ENCODE data around the gene DRD5.
"Not testable (repeated sequence)": the region's sequence is repeated elsewhere in the genome, so short reads cannot be mapped to it uniquely, and the experiment has no call there.

Gene DRD5

DNA sequence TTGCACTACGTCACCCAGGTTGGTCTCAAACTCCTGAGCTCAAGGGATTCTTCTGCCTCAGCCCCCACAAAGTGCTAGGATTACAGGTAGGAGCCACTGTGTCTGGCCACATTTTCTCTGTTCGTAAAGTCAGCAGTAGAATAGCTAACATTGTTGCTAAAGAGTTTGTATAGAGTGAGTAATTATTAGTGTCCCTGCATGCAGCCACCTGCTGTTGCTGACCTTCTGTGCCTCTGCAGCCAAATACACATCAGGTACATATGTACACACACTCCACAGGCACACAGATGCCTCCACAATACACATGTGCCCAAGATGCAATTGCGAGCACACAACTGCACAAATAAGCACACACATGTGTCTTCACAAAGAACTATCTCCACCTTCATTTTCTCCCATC is 10.9 kb downstream of the DRD5 start:
- Histone ChIP-seq H3K4me3 (ENCODE audit: insufficient read length, low read depth) (no peak overlapping the region), H3K27me3 (ENCODE audit: insufficient read depth, insufficient read length) (no peaks in the 10 kb centered on the region), H3K9ac (ENCODE audit: insufficient read length, low read depth) (no peak overlapping the region), H3K4me1 (ENCODE audit: insufficient read depth, insufficient read length) (no peaks in the 10 kb centered on the region), H3K9me3 (ENCODE audit: insufficient read depth, low read length) (peaks cover 5% of the 10 kb centered on the region; the same call in 1 of the 2 replicates), H3K36me3 (ENCODE audit: insufficient read depth, insufficient read length, low read length) (no peaks in the 10 kb centered on the region)
- no peak for TF ChIP-seq ZNF274 (IDR thresholded peaks at IDR 0.05; ENCODE audit: low read depth, low read length)
- no peak for TF ChIP-seq YY1 (IDR thresholded peaks at IDR 0.05; ENCODE audit: insufficient read depth, insufficient read length)
- TF ChIP-seq SUZ12 (IDR thresholded peaks at IDR 0.05; ENCODE audit: extremely low read depth, insufficient read depth, insufficient read length): no peak
- DNase-seq (ENCODE audit: low read depth, low spot score): no peak

DNA sequence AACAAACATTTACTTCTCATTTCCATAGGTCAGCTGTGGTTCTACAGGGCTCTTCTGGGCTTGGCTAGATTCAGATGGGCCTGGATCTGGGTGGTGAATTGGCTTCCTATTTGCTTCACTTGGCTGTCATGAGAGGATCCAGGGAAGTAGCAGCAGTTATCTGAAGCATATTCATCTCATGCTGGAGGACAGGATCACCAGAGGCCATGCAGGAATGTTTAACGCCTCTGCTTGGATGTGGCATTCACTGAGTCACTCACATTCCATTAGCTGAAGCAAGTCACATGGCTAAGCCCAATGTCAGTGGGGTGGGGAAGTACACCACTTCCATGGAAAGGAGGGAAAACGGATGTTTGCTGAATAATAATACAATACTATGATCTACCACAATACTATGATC is 15.2 kb downstream of the DRD5 start:
- H3K4me1 ChIP-seq (ENCODE audit: insufficient read depth, insufficient read length); H3K27me3 ChIP-seq (ENCODE audit: insufficient read depth, insufficient read length); H3K36me3 ChIP-seq (ENCODE audit: insufficient read depth, insufficient read length, low read length); H3K9ac ChIP-seq (ENCODE audit: insufficient read length, low read depth); H3K9me3 ChIP-seq (ENCODE audit: insufficient read depth, low read length); H3K4me3 ChIP-seq (ENCODE audit: insufficient read length, low read depth); DNase-seq (ENCODE audit: low read depth, low spot score): not testable (repeated sequence)

DNA sequence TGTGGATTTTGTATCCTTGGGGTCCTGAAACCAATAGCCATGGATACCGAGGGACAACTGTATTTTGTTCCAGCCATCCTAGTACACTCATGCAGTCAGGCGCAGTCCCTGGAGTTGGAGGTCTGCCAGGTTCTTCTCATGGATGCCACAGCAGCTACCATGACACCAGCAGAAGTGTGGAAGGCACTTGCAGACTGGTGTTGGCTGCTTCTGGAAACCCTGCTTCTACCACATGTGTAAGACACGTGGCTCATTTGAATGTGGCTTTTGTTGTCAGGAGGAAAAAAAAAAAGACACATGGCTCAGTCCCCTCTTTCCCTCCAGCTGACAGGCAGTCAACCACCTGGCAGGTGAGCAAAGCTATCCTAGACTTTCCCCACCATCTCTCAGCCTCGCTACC is 19.4 kb downstream of the DRD5 start:
- H3K4me1 ChIP-seq (ENCODE audit: insufficient read depth, insufficient read length): no peaks in the 10 kb centered on the region
- H3K4me3 ChIP-seq (ENCODE audit: insufficient read length, low read depth): no peak overlapping the region
- DNase-seq (ENCODE audit: low read depth, low spot score): no peak
- H3K9me3 ChIP-seq (ENCODE audit: insufficient read depth, low read length): peaks cover 5% of the 10 kb centered on the region; the same call in 1 of the 2 replicates
- no peak overlapping the region for H3K9ac ChIP-seq (ENCODE audit: insufficient read length, low read depth)
- no peak for TF ChIP-seq SUZ12 (IDR thresholded peaks at IDR 0.05; ENCODE audit: extremely low read depth, insufficient read depth, insufficient read length)
- no peaks in the 10 kb centered on the region for H3K27me3 ChIP-seq (ENCODE audit: insufficient read depth, insufficient read length)
- no peaks in the 10 kb centered on the region for H3K36me3 ChIP-seq (ENCODE audit: insufficient read depth, insufficient read length, low read length)

DNA sequence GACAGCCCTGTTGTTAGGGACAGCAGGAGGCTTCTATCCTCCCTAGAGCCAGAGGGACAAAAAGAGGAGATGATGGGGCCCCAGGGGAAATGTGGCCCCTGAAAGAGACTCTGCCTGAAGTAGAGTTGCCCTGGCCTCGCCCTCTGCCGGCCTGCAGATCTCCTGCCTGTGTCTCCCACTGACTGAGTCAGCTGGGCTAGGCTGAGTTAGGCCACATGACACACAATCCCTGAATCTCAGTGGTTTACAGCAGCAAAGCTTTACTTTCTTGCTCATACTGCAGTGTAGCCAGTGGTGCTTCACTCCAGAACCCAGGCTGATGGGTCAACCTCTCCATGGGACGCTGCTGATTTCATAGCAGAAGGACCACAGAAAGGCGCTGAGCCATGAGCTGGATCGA is 23.5 kb downstream of the DRD5 start:
- no peak overlapping the region for H3K4me3 ChIP-seq (ENCODE audit: insufficient read length, low read depth)
- DNase-seq (ENCODE audit: low read depth, low spot score): no peak
- no peaks in the 10 kb centered on the region for H3K4me1 ChIP-seq (ENCODE audit: insufficient read depth, insufficient read length)
- no peaks in the 10 kb centered on the region for H3K36me3 ChIP-seq (ENCODE audit: insufficient read depth, insufficient read length, low read length)
- H3K9me3 ChIP-seq (ENCODE audit: insufficient read depth, low read length): no peaks in the 10 kb centered on the region
- H3K9ac ChIP-seq (ENCODE audit: insufficient read length, low read depth): no peak overlapping the region
- no peak for TF ChIP-seq SUZ12 (IDR thresholded peaks at IDR 0.05; ENCODE audit: extremely low read depth, insufficient read depth, insufficient read length)
- no peak for TF ChIP-seq ZNF274 (IDR thresholded peaks at IDR 0.05; ENCODE audit: low read depth, low read length)
- no peak for TF ChIP-seq YY1 (IDR thresholded peaks at IDR 0.05; ENCODE audit: insufficient read depth, insufficient read length)
- H3K27me3 ChIP-seq (ENCODE audit: insufficient read depth, insufficient read length): no peaks in the 10 kb centered on the region

DNA sequence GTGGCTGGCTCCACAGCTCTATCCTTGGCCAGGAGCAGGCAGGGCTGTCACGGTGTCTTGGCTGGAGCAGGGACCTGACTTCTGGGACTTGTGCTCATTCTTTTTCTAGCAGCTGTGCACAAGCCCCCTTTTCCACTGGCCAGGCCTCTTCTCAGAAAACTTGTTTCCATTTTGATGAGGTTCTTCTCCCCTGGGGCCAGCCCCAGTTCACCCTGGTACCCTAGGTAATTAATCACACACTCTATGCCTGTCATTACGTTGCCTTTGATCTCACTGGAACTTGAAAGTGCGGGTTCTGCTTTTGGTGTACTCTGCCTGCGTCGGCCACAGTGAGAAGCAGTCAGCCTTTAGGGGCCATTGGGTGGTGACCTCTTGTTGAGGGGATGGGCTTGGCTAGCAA is 26.6 kb downstream of the DRD5 start:
- Histone ChIP-seq H3K36me3 (ENCODE audit: insufficient read depth, insufficient read length, low read length) (no peaks in the 10 kb centered on the region), H3K4me1 (ENCODE audit: insufficient read depth, insufficient read length) (no peaks in the 10 kb centered on the region), H3K4me3 (ENCODE audit: insufficient read length, low read depth) (no peak overlapping the region), H3K27me3 (ENCODE audit: insufficient read depth, insufficient read length) (no peaks in the 10 kb centered on the region), H3K9ac (ENCODE audit: insufficient read length, low read depth) (no peak overlapping the region), H3K9me3 (ENCODE audit: insufficient read depth, low read length) (no peaks in the 10 kb centered on the region)
- DNase-seq (ENCODE audit: low read depth, low spot score): no peak
- no peak for TF ChIP-seq SUZ12 (IDR thresholded peaks at IDR 0.05; ENCODE audit: extremely low read depth, insufficient read depth, insufficient read length)
- TF ChIP-seq YY1 (IDR thresholded peaks at IDR 0.05; ENCODE audit: insufficient read depth, insufficient read length): no peak
- TF ChIP-seq ZNF274 (IDR thresholded peaks at IDR 0.05; ENCODE audit: low read depth, low read length): no peak

DNA sequence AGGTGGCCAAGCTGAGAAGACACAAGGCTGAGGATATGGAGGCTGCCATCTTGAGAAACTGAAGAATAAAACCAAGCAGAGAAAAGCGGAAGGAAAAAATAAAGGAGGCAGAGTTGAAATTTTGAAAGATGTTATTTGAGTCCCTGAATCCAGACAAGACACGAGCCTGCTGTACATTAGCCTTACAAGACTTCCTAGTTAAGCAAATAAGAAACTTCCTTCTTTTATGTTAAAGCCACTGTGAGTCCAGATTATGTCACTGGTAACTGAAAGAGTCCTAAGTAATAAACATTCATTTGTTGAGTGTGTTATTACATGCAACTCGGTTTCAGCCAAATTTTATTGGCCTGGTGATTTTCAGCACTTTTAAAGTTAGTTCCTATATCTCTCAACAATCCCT is 30.4 kb downstream of the DRD5 start:
- TF ChIP-seq ZNF274 (IDR thresholded peaks at IDR 0.05; ENCODE audit: low read depth, low read length) (no peak), YY1 (IDR thresholded peaks at IDR 0.05; ENCODE audit: insufficient read depth, insufficient read length) (no peak), SUZ12 (IDR thresholded peaks at IDR 0.05; ENCODE audit: extremely low read depth, insufficient read depth, insufficient read length) (no peak)
- H3K36me3 ChIP-seq (ENCODE audit: insufficient read depth, insufficient read length, low read length): no peaks in the 10 kb centered on the region
- H3K4me1 ChIP-seq (ENCODE audit: insufficient read depth, insufficient read length): no peaks in the 10 kb centered on the region
- H3K27me3 ChIP-seq (ENCODE audit: insufficient read depth, insufficient read length): no peaks in the 10 kb centered on the region
- H3K4me3 ChIP-seq (ENCODE audit: insufficient read length, low read depth): no peak overlapping the region
- H3K9me3 ChIP-seq (ENCODE audit: insufficient read depth, low read length): no peaks in the 10 kb centered on the region
- DNase-seq (ENCODE audit: low read depth, low spot score): no peak
- H3K9ac ChIP-seq (ENCODE audit: insufficient read length, low read depth): no peak overlapping the region

DNA sequence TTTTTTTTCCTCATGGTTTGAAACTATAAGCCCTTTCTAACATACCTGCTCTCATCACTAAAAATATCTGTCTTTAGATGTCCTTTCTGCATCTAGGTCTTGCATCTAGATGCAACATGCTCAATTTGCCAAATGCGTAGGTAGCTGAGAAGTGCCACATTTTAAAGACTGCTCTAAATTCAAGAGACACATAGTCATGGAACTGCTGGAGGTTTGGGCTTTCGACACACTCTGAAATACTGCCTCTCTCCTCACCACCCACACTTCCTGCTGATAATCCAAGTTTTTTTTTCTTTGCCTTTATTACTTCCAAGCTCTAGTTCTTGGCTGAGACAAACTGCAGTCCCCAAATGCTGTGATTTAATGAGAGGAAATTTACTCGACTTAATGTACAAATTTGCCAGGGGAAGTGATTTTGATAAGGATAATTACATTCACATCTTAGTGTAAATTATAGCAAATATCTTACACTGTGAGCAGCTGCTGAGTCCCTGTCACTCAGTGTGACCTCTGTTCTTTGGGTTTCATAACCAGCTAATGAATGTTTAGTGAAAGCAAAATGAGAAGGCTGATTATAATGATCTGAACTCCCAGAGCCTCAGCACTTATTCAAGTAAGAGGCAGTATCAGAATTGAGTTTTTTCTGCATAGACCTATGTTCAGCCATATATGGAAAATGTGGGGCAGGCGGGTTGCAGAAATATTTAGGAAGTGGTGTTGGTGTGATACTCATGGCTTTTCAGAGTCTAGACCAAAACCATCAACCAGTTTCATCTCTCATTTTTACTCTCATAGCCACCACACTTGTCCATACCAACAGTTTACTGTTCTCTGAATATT is 31.3 kb downstream of the DRD5 start:
- Histone ChIP-seq H3K36me3 (ENCODE audit: insufficient read depth, insufficient read length, low read length) (no peaks in the 10 kb centered on the region), H3K4me3 (ENCODE audit: insufficient read length, low read depth) (no peak overlapping the region), H3K27me3 (ENCODE audit: insufficient read depth, insufficient read length) (no peaks in the 10 kb centered on the region), H3K4me1 (ENCODE audit: insufficient read depth, insufficient read length) (no peaks in the 10 kb centered on the region), H3K9me3 (ENCODE audit: insufficient read depth, low read length) (peaks cover 3% of the 10 kb centered on the region; the same call in 1 of the 2 replicates), H3K9ac (ENCODE audit: insufficient read length, low read depth) (no peak overlapping the region)
- no peak for TF ChIP-seq ZNF274 (IDR thresholded peaks at IDR 0.05; ENCODE audit: low read depth, low read length)
- TF ChIP-seq SUZ12 (IDR thresholded peaks at IDR 0.05; ENCODE audit: extremely low read depth, insufficient read depth, insufficient read length): no peak
- no peak for TF ChIP-seq YY1 (IDR thresholded peaks at IDR 0.05; ENCODE audit: insufficient read depth, insufficient read length)
- DNase-seq (ENCODE audit: low read depth, low spot score): no peak

All from NT2/D1 (cell line).